SK-N-SH treated with all-trans-retinoic acid at 6 μM for 48 hours (cell line): Measurements from ENCODE around the gene PIMREG.

Experiments
- ATAC-seq: fragments of 200-7000 bp; cut with Tn5 transposase; 3 replicates; pipeline ENCODE4 v1.9.1; 2020; ENCODE audit warnings: mild to moderate bottlenecking, moderate library complexity
- ARNTL ChIP-seq: fragments of 450-650 bp; formaldehyde crosslinking; IDR thresholded peaks from 2 replicates; pipeline ENCODE4 v1.5.0; 2020; ENCODE audit warnings: low read depth, mild to moderate bottlenecking, moderate library complexity, borderline replicate concordance
- BACH2 ChIP-seq: fragments of 250-450 bp; sonication (Bioruptor Pico); IDR thresholded peaks from 2 replicates; pipeline ENCODE4 v1.9.0; 2021; ENCODE audit warnings: mild to moderate bottlenecking, borderline replicate concordance
- ESRRG ChIP-seq: fragments of 250-450 bp; sonication (Bioruptor Pico); IDR thresholded peaks from 2 replicates; pipeline ENCODE4 v1.6.1; 2021; ENCODE audit warnings: mild to moderate bottlenecking
- GLIS3 ChIP-seq: fragments of 250-450 bp; sonication (Bioruptor Pico); IDR thresholded peaks from 2 replicates; pipeline ENCODE4 v1.5.0; 2020; ENCODE audit warnings: mild to moderate bottlenecking, moderate library complexity
- ISL1 ChIP-seq: fragments of 250-450 bp; sonication (Bioruptor Pico); IDR thresholded peaks from 2 replicates; pipeline ENCODE4 v2.1.2; 2022; ENCODE audit warnings: mild to moderate bottlenecking, moderate library complexity
- OSR1 ChIP-seq: fragments of 250-450 bp; sonication (Bioruptor Pico); IDR thresholded peaks from 2 replicates; pipeline ENCODE4 v1.8.0; 2022; ENCODE audit warnings: moderate library complexity, mild to moderate bottlenecking, inconsistent platforms
- PPARA ChIP-seq: fragments of 250-450 bp; sonication (Bioruptor Pico); IDR thresholded peaks from 2 replicates; pipeline ENCODE4 v1.5.0; 2020; ENCODE audit warnings: mild to moderate bottlenecking, borderline replicate concordance
- RARB ChIP-seq: fragments of 250-450 bp; sonication (Bioruptor Pico); IDR thresholded peaks from 2 replicates; pipeline ENCODE4 v1.8.0; 2021; ENCODE audit warnings: mild to moderate bottlenecking, moderate library complexity
- SNAI2 ChIP-seq: fragments of 250-450 bp; sonication (Bioruptor Pico); IDR thresholded peaks from 2 replicates; pipeline ENCODE4 v1.5.0; 2020; ENCODE audit warnings: mild to moderate bottlenecking, moderate library complexity
- TCF4 ChIP-seq: fragments of 250-450 bp; sonication (Bioruptor Pico); IDR thresholded peaks from 2 replicates; pipeline ENCODE4 v1.8.0; 2021; ENCODE audit warnings: mild to moderate bottlenecking, moderate library complexity, borderline replicate concordance
- TOX ChIP-seq: fragments of 250-450 bp; sonication (Bioruptor Pico); IDR thresholded peaks from 2 replicates; pipeline ENCODE4 v1.8.0; 2021; ENCODE audit warnings: mild to moderate bottlenecking, moderate library complexity, borderline replicate concordance
- ZC3H10 ChIP-seq: fragments of 250-450 bp; sonication (Bioruptor Pico); IDR thresholded peaks from 2 replicates; pipeline ENCODE4 v1.5.1; 2021; ENCODE audit warnings: mild to moderate bottlenecking, moderate library complexity
- ZFP3 ChIP-seq: fragments of 250-450 bp; sonication (Bioruptor Pico); IDR thresholded peaks from 2 replicates; pipeline ENCODE4 v1.5.0; 2020; ENCODE audit warnings: mild to moderate bottlenecking, moderate library complexity
- ZNF565 ChIP-seq: fragments of 450-650 bp; formaldehyde crosslinking; conservative IDR thresholded peaks from 2 replicates; pipeline ENCODE4 v1.5.0; 2020; ENCODE audit warnings: low read depth, mild to moderate bottlenecking, moderate library complexity
- ZNF70 ChIP-seq: fragments of 450-650 bp; formaldehyde crosslinking; IDR thresholded peaks from 2 replicates; pipeline ENCODE4 v1.5.0; 2020; ENCODE audit warnings: mild to moderate bottlenecking, moderate library complexity
- ZNF8 ChIP-seq: fragments of 450-650 bp; formaldehyde crosslinking; IDR thresholded peaks from 2 replicates; pipeline ENCODE4 v1.5.0; 2020; ENCODE audit warnings: mild to moderate bottlenecking, moderate library complexity
- TF ChIP-seq, protein P1 (sequence below): fragments of 250-450 bp; sonication (Bioruptor Pico); IDR thresholded peaks from 2 replicates; pipeline ENCODE4 v1.5.0; 2020; ENCODE audit warnings: mild to moderate bottlenecking, moderate library complexity
- TF ChIP-seq, protein P2 (sequence below): fragments of 250-450 bp; sonication (Bioruptor Pico); IDR thresholded peaks from 2 replicates; pipeline ENCODE4 v1.8.0; 2020; ENCODE audit warnings: mild to moderate bottlenecking, moderate library complexity, borderline replicate concordance
- TF ChIP-seq, protein P3 (sequence below): fragments of 250-450 bp; sonication (Bioruptor Pico); IDR thresholded peaks from 2 replicates; pipeline ENCODE4 v1.8.0; 2021; ENCODE audit warnings: low read depth, mild to moderate bottlenecking, moderate library complexity, borderline replicate concordance

Gene PIMREG

DNA sequence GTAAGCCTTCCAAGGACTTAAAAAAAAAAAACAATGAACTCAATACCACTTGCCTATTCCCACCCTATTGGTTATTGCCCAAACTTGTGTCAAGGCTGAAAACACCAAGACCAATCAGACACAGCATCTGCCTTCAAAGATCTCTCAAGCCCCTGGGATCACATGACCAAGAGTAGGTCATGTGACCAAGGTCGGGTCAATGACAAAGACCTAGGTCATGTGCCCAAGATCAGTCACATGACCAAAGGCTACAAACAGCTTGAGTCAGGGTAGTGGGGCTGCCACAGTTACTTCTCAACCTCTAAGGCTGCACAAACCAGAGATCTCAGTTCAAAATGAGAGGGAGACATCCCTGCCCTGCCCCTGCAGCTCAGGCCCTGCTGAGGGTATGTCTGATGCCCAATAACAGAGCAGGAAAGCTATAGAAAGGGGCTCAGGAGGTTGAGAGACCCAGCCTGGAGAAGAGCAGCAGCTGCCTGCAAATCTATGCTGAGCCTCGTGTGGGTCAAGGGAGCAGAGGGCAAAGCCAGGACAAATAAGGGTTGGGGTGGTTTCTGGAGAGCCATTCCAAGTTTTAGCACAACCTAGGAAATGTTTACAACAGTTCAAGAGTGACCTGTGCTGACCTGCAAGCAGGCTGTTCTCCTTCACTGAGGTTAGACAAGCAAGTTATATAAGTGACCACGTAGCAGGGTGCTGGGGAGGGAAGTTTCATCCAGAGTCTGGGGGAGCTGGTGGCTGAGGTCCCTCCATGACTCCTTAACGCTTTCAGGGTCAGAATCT, 48.8 kb downstream of the PIMREG start (continued):
- TF ChIP-seq, protein P1, sequence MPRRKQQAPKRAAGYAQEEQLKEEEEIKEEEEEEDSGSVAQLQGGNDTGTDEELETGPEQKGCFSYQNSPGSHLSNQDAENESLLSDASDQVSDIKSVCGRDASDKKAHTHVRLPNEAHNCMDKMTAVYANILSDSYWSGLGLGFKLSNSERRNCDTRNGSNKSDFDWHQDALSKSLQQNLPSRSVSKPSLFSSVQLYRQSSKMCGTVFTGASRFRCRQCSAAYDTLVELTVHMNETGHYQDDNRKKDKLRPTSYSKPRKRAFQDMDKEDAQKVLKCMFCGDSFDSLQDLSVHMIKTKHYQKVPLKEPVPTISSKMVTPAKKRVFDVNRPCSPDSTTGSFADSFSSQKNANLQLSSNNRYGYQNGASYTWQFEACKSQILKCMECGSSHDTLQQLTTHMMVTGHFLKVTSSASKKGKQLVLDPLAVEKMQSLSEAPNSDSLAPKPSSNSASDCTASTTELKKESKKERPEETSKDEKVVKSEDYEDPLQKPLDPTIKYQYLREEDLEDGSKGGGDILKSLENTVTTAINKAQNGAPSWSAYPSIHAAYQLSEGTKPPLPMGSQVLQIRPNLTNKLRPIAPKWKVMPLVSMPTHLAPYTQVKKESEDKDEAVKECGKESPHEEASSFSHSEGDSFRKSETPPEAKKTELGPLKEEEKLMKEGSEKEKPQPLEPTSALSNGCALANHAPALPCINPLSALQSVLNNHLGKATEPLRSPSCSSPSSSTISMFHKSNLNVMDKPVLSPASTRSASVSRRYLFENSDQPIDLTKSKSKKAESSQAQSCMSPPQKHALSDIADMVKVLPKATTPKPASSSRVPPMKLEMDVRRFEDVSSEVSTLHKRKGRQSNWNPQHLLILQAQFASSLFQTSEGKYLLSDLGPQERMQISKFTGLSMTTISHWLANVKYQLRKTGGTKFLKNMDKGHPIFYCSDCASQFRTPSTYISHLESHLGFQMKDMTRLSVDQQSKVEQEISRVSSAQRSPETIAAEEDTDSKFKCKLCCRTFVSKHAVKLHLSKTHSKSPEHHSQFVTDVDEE (CRISPR knock-in tag): no peak
- no peak for TF ChIP-seq BACH2 (CRISPR knock-in tag)
- no peak for TF ChIP-seq ZFP3 (CRISPR knock-in tag)
- no peak for TF ChIP-seq GLIS3 (CRISPR knock-in tag)

DNA sequence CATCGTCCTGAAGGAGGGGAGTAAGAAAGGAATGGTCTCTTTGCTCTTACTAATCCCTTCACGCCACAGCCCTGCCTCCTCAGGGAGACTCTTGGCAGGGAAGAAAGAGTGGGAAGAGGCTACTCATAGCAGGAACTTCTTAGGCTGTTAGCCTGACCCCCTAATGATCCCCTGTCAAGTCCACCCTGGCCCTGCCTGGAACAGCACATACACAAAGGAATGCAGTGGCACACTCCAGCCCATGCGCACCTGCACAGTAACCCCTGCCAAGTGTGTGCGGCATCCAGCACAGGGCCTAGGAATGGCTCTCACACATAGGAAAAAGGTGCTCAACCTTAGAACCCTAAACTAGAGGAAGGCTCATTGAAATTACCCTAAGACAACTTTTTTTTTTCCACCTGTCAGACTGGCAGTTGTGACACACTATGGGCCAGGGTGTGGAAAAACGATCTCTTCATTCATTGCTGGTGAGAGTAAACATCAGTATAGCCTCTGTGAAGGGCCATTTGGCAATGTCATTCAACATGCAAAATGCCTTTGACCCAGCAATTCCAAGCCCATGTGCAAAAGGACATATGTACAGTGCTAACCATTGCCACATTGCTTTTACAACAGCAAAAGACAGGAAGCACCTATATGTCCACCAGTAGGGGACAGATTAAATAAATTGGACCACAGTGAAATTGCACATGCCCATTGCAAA, 50.1 kb downstream of the PIMREG start:
- no peak for TF ChIP-seq ISL1
- TF ChIP-seq ZNF70 (CRISPR knock-in tag): no peak
- no peak for TF ChIP-seq ARNTL
- TF ChIP-seq TOX (CRISPR knock-in tag): no peak
- no peak for TF ChIP-seq TCF4 (CRISPR knock-in tag)
- TF ChIP-seq OSR1 (CRISPR knock-in tag): no peak
- TF ChIP-seq, protein P1 (CRISPR knock-in tag): no peak
- TF ChIP-seq RARB (CRISPR knock-in tag): no peak
- no peak for TF ChIP-seq ZNF565 (CRISPR knock-in tag)
- TF ChIP-seq BACH2 (CRISPR knock-in tag): no peak
- TF ChIP-seq PPARA (CRISPR knock-in tag): no peak
- TF ChIP-seq, protein P2, sequence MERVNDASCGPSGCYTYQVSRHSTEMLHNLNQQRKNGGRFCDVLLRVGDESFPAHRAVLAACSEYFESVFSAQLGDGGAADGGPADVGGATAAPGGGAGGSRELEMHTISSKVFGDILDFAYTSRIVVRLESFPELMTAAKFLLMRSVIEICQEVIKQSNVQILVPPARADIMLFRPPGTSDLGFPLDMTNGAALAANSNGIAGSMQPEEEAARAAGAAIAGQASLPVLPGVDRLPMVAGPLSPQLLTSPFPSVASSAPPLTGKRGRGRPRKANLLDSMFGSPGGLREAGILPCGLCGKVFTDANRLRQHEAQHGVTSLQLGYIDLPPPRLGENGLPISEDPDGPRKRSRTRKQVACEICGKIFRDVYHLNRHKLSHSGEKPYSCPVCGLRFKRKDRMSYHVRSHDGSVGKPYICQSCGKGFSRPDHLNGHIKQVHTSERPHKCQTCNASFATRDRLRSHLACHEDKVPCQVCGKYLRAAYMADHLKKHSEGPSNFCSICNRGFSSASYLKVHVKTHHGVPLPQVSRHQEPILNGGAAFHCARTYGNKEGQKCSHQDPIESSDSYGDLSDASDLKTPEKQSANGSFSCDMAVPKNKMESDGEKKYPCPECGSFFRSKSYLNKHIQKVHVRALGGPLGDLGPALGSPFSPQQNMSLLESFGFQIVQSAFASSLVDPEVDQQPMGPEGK (CRISPR knock-in tag): no peak
- no peak for TF ChIP-seq ZNF8
- no peak for TF ChIP-seq GLIS3 (CRISPR knock-in tag)
- TF ChIP-seq, protein P3, sequence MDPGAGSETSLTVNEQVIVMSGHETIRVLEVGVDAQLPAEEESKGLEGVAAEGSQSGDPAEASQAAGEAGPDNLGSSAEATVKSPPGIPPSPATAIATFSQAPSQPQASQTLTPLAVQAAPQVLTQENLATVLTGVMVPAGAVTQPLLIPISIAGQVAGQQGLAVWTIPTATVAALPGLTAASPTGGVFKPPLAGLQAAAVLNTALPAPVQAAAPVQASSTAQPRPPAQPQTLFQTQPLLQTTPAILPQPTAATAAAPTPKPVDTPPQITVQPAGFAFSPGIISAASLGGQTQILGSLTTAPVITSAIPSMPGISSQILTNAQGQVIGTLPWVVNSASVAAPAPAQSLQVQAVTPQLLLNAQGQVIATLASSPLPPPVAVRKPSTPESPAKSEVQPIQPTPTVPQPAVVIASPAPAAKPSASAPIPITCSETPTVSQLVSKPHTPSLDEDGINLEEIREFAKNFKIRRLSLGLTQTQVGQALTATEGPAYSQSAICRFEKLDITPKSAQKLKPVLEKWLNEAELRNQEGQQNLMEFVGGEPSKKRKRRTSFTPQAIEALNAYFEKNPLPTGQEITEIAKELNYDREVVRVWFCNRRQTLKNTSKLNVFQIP: no peak
- no peak for TF ChIP-seq SNAI2 (CRISPR knock-in tag)
- TF ChIP-seq ZC3H10 (CRISPR knock-in tag): no peak
- TF ChIP-seq, all 23 proteins: peak for 0
- no peak for ATAC-seq

DNA sequence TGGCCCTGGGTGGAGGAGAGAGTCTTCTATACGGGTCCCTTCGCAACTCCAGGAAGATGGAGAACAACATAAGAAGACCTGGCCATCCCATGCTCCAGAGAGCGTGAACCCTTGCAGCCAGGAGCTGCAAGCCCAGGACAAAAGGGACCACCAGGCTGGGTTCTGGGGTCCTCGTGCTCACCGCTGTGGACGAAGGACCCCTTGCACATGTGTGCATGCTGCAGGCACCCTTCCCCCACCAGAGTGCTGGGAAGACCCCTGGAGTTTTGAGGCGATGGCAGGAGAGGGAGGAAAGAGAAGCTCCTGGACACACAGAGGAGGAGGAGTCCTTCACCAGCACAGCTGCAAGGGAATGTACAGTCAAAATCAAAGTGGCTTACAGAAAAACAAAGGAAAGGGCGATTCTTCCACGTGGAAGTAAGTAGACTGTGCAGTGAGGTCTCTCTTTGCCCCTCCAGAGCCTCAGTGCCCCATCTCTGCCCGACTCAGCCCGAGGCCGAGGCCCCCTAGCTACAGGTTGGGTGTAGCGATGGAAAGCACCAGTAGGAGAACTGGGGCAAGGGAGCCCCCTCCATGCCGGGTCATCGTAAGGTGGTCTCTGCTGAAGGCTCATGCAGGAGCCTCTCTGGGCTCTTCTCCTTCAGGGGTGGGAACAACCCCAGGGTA, 51.3 kb downstream of the PIMREG start:
- no peak for ATAC-seq
- TF ChIP-seq ESRRG (CRISPR knock-in tag) (no peak), OSR1 (CRISPR knock-in tag) (no peak), GLIS3 (CRISPR knock-in tag) (no peak), TOX (CRISPR knock-in tag) (no peak)
- TF ChIP-seq, protein P3: no peak
- TF ChIP-seq, protein P1 (CRISPR knock-in tag): no peak
- TF ChIP-seq, protein P2 (CRISPR knock-in tag): no peak
